HepG2 (cell line): ENCODE data around the gene TMEM132E. TPM values are rescaled to one million over a fixed set of nuclear protein-coding genes. Genes with fewer than 3 reads are reported as not detected.

Experiments used
- ATAC-seq: fragments of 200-7000 bp; cut with Tn5 transposase; 3 replicates; pipeline ENCODE4 v1.9.1; 2020; ENCODE audit warnings: mild to moderate bottlenecking, moderate library complexity
- BruUV-seq: library from RNA; stranded (reverse); fragments of 400-500 nt; replicated peaks from 2 replicates; lab custom pipeline; 2021; lab: Mats Ljungman, UMichigan
- CTCF ChIA-PET: fragments of 300-600 bp; formaldehyde crosslinking; extraction: SDS; loops from one replicate; lab custom pipeline; 2021; ENCODE audit warnings: low total read pairs, inconsistent platforms, low intra/inter-chr PET ratio; lab: Yijun Ruan, JAX
- POLR2A ChIA-PET: fragments of 350-600 bp; sonication (Branson Sonifier 250); formaldehyde crosslinking; loops from one replicate; lab custom pipeline; 2020; ENCODE audit warnings: antibody characterized with exemption, inconsistent platforms; lab: Yijun Ruan, JAX
- DNase-seq: peaks from one replicate; pipeline ENCODE4 v3.0.0-alpha.2; 2015; ENCODE audit warnings: low spot score
- FAIRE-seq: peaks from 3 replicates; lab custom pipeline; 2011; peaks lifted over from hg19 to GRCh38; lab: Jason Lieb, UNC
- H2AFZ ChIP-seq: one replicate; pipeline ENCODE4 v1.6.1; 2011; ENCODE audit warnings: low read length, inconsistent platforms
- H3K27ac ChIP-seq: fragments of 300-600 bp; 3 replicates; pipeline ENCODE4 v1.8.0; 2011; ENCODE audit warnings: mixed run types, mild to moderate bottlenecking, mixed read lengths, low read length, inconsistent platforms; ENCODE audit not compliant: insufficient read depth; ENCODE audit errors: extremely low read length
- H3K27me3 ChIP-seq, 2 experiments: fragments of 200-600 bp in 1 of 2; 2 replicates in 1 of 2; 3 replicates in 1 of 2; pipeline versions ENCODE4 v1.6.0 to v1.8.0; 2011; ENCODE audit warnings: low read length in 2 of 2, mild to moderate bottlenecking in 2 of 2, moderate library complexity in 2 of 2, inconsistent platforms in 1 of 2; ENCODE audit not compliant: insufficient read depth in 2 of 2, control insufficient read depth in 1 of 2
- H3K36me3 ChIP-seq, 2 experiments: fragments of 200-600 bp in 1 of 2; replicated peaks in 1 of 2; 2 replicates in 1 of 2; 3 replicates in 1 of 2; pipeline versions ENCODE4 v1.5.1 to v1.8.0; 2011; ENCODE audit warnings: low read length in 2 of 2, inconsistent platforms in 1 of 2; ENCODE audit not compliant: insufficient read depth in 2 of 2, control insufficient read depth in 1 of 2
- H3K4me1 ChIP-seq: 2 replicates; pipeline ENCODE4 v1.5.1; 2012; ENCODE audit warnings: low read length, inconsistent platforms; ENCODE audit not compliant: insufficient read depth
- H3K4me2 ChIP-seq: 2 replicates; pipeline ENCODE4 v1.6.0; 2011; ENCODE audit warnings: low read depth, low read length, inconsistent platforms
- H3K4me3 ChIP-seq, 3 experiments: fragments of 200-600 bp in 1 of 3; sonication (generic), shearing (Covaris generic) in 1 of 3; replicated peaks in 1 of 3; 2 replicates each; pipeline ENCODE4 v1.5.1; 2011 to 2016; ENCODE audit warnings: low read length in 3 of 3, inconsistent platforms in 2 of 3, low read depth in 2 of 3, mild to moderate bottlenecking in 2 of 3, control low read depth in 1 of 3, mixed read lengths in 1 of 3; ENCODE audit not compliant: insufficient read depth in 1 of 3
- H3K79me2 ChIP-seq: one replicate; pipeline ENCODE4 v1.6.1; 2011; ENCODE audit warnings: low read length, inconsistent platforms; ENCODE audit not compliant: insufficient read depth
- H3K9ac ChIP-seq: 2 replicates; pipeline ENCODE4 v1.6.0; 2011; ENCODE audit warnings: mild to moderate bottlenecking, low read depth, low read length, inconsistent platforms; ENCODE audit not compliant: insufficient read depth
- H3K9me3 ChIP-seq: 2 replicates; pipeline ENCODE4 v1.5.1; 2012; ENCODE audit warnings: mild to moderate bottlenecking, low read length
- H4K20me1 ChIP-seq: 2 replicates; pipeline ENCODE4 v1.6.0; 2011; ENCODE audit warnings: inconsistent platforms, mild to moderate bottlenecking, low read length, moderate library complexity; ENCODE audit not compliant: insufficient read depth
- FOSL1 ChIP-seq: sonication (generic); formaldehyde crosslinking; IDR thresholded peaks from 2 replicates; pipeline ENCODE4 v1.9.0; 2021; ENCODE audit warnings: missing genetic modification reagents, borderline replicate concordance
- HNRNPLL ChIP-seq: fragments of 200-400 bp; formaldehyde crosslinking; IDR thresholded peaks from 2 replicates; pipeline ENCODE4 v1.6.1; 2017; ENCODE audit warnings: mild to moderate bottlenecking, low read depth, low read length; ENCODE audit not compliant: poor library complexity, severe bottlenecking
- KLF9 ChIP-seq: IDR thresholded peaks from 2 replicates; pipeline ENCODE4 v1.6.1; 2016; ENCODE audit warnings: low read depth
- MBNL3 ChIP-seq: fragments of 250-450 bp; sonication (Bioruptor Pico); conservative IDR thresholded peaks from 2 replicates; pipeline ENCODE4 v1.8.0; 2022; ENCODE audit warnings: mild to moderate bottlenecking, inconsistent platforms
- NFYB ChIP-seq: sonication (generic); formaldehyde crosslinking; IDR thresholded peaks from 2 replicates; pipeline ENCODE4 v1.4.0; 2020; ENCODE audit warnings: missing genetic modification reagents
- NR1H2 ChIP-seq: sonication (generic); formaldehyde crosslinking; IDR thresholded peaks from 2 replicates; pipeline ENCODE4 v1.8.1; 2022; ENCODE audit warnings: low read depth, missing genetic modification reagents, borderline replicate concordance
- NRL ChIP-seq: sonication (generic); formaldehyde crosslinking; IDR thresholded peaks from 2 replicates; pipeline ENCODE4 v1.5.0; 2020; ENCODE audit warnings: missing genetic modification reagents, mild to moderate bottlenecking, moderate library complexity, borderline replicate concordance
- PAF1 ChIP-seq: IDR thresholded peaks from 2 replicates; pipeline ENCODE4 v1.6.1; 2016; ENCODE audit warnings: missing genetic modification reagents, missing compliant biosample characterization
- SMAD1 ChIP-seq: sonication (generic); formaldehyde crosslinking; IDR thresholded peaks from 2 replicates; pipeline ENCODE4 v1.4.0; 2020; ENCODE audit warnings: missing genetic modification reagents, low read depth, mild to moderate bottlenecking, borderline replicate concordance
- ZBTB7B ChIP-seq: sonication (generic); formaldehyde crosslinking; IDR thresholded peaks from 2 replicates; pipeline ENCODE4 v1.4.0; 2020; ENCODE audit warnings: missing genetic modification reagents
- ZC3H13 ChIP-seq: sonication (generic); formaldehyde crosslinking; IDR thresholded peaks from 2 replicates; pipeline ENCODE4 v1.8.1; 2023; ENCODE audit warnings: mild to moderate bottlenecking, missing genetic modification reagents, moderate library complexity
- ZNF224 ChIP-seq: sonication (generic); formaldehyde crosslinking; IDR thresholded peaks from 2 replicates; pipeline ENCODE4 v1.5.0; 2020; ENCODE audit warnings: mild to moderate bottlenecking, missing genetic modification reagents
- ZNF496 ChIP-seq: sonication (generic); formaldehyde crosslinking; IDR thresholded peaks from 2 replicates; pipeline ENCODE4 v1.8.1; 2023; ENCODE audit warnings: mild to moderate bottlenecking, moderate library complexity, missing genetic modification reagents; ENCODE audit not compliant: insufficient replicate concordance
- WGBS: methylation state at CpG from one replicate; pipeline ENCODE4 v1.1.6; 2017; ENCODE audit warnings: low lambda C conversion rate; 5-methylcytosine and 5-hydroxymethylcytosine counted together
- in situ Hi-C: cut with HindIII; loops from 2 replicates; pipeline ENCODE4 v1.10.0; 2017; ENCODE audit warnings: low pct_unique_long_range_greater_than_20kb; ENCODE audit not compliant: extremely low pct_ligation_motif_present
- intact Hi-C: fragments of 100-400 bp; cut with micrococcal nuclease; formaldehyde crosslinking; loops from one replicate; pipeline ENCODE4 v1.10.0; 2022; ENCODE audit not compliant: unreplicated experiment
- polyA plus RNA-seq, 8 experiments: library from polyadenylated mRNA; depleted of rRNA in 3 of 8; stranded (reverse) in 7 of 8; unstranded in 1 of 8; fragments of >200 nt; fragmentation: Illumina TruSeq in 4 of 8; extraction: Trizol in 4 of 8; gene quantifications; 2 replicates each; pipeline versions ENCODE4 v1.2.1 to v1.2.3, GENCODE V29; 2011 to 2016; ENCODE audit warnings: low read depth in 4 of 8, missing spikeins in 1 of 8, mixed read lengths in 1 of 8; ENCODE audit not compliant: insufficient read depth in 1 of 8
- total RNA-seq, 5 experiments: library from RNA; depleted of rRNA; stranded (reverse); fragments of >200 nt; fragmentation: Illumina TruSeq; extraction: Trizol; gene quantifications; 2 replicates each; pipeline ENCODE4 v1.2.3, GENCODE V29; 2016; ENCODE audit warnings: low read depth in 1 of 5
- TF ChIP-seq, protein P1 (sequence below): sonication (generic); formaldehyde crosslinking; IDR thresholded peaks from 2 replicates; pipeline ENCODE4 v1.4.0; 2020; ENCODE audit warnings: missing genetic modification reagents, borderline replicate concordance

The TMEM132E gene
- total and polyA plus RNA-seq, 2 of the 13 experiments (the other 11 are each of a cell fraction or from before 2014, with no cell fraction given): not detected

DNA sequence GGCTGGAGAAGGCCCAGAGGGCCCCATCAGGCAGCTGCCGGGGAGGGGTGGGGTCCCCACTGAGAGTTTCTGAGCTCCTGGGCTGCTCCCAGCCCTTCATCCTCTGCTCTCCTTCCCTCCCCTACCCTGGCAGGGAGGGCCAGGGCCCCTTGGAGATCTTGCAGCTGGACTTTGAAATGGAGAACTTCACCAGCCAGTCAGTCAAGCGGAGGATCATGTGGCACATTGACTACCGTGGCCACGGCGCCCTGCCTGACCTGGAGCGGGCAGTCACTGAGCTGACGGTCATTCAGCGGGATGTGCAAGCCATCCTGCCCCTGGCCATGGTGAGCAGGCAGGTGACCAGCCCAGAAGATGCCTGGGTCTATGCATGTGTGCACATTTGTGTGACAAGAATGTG lies 49.5 kb downstream of the TMEM132E start:
- no peak overlapping the region for H3K9ac ChIP-seq
- FAIRE-seq (no peak), DNase-seq (no peak), ATAC-seq (no peak)
- no TSS peak for BruUV-seq
- peaks cover 2 to 35% of the 10 kb centered on the region in 2 experiments; a peak in 3 of 5 replicates for H3K27me3 ChIP-seq
- no peaks in the 10 kb centered on the region for H3K79me2 ChIP-seq
- H3K4me2 ChIP-seq: no peak overlapping the region
- no peaks in the 10 kb centered on the region for H3K4me1 ChIP-seq
- intact Hi-C loops: no loop called here
- TF ChIP-seq KLF9 (CRISPR knock-in tag) (no peak), NFYB (CRISPR knock-in tag) (no peak), PAF1 (CRISPR knock-in tag) (no peak), ZNF496 (no peak), HNRNPLL (no peak), NR1H2 (CRISPR knock-in tag) (no peak), MBNL3 (CRISPR knock-in tag) (no peak), SMAD1 (no peak), ZBTB7B (CRISPR knock-in tag) (no peak), ZC3H13 (no peak), FOSL1 (no peak), NRL (no peak), ZNF224 (CRISPR knock-in tag) (no peak)
- TF ChIP-seq, protein P1, sequence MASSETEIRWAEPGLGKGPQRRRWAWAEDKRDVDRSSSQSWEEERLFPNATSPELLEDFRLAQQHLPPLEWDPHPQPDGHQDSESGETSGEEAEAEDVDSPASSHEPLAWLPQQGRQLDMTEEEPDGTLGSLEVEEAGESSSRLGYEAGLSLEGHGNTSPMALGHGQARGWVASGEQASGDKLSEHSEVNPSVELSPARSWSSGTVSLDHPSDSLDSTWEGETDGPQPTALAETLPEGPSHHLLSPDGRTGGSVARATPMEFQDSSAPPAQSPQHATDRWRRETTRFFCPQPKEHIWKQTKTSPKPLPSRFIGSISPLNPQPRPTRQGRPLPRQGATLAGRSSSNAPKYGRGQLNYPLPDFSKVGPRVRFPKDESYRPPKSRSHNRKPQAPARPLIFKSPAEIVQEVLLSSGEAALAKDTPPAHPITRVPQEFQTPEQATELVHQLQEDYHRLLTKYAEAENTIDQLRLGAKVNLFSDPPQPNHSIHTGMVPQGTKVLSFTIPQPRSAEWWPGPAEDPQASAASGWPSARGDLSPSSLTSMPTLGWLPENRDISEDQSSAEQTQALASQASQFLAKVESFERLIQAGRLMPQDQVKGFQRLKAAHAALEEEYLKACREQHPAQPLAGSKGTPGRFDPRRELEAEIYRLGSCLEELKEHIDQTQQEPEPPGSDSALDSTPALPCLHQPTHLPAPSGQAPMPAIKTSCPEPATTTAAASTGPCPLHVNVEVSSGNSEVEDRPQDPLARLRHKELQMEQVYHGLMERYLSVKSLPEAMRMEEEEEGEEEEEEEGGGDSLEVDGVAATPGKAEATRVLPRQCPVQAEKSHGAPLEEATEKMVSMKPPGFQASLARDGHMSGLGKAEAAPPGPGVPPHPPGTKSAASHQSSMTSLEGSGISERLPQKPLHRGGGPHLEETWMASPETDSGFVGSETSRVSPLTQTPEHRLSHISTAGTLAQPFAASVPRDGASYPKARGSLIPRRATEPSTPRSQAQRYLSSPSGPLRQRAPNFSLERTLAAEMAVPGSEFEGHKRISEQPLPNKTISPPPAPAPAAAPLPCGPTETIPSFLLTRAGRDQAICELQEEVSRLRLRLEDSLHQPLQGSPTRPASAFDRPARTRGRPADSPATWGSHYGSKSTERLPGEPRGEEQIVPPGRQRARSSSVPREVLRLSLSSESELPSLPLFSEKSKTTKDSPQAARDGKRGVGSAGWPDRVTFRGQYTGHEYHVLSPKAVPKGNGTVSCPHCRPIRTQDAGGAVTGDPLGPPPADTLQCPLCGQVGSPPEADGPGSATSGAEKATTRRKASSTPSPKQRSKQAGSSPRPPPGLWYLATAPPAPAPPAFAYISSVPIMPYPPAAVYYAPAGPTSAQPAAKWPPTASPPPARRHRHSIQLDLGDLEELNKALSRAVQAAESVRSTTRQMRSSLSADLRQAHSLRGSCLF (CRISPR knock-in tag): no peak
- no peaks in the 10 kb centered on the region for H3K9me3 ChIP-seq
- no peak overlapping the region for H2AFZ ChIP-seq
- 0% methylated on average over 6 of the region's 8 CpGs for WGBS
- no peaks in the 10 kb centered on the region for H4K20me1 ChIP-seq
- no peak overlapping the region for H3K4me3 ChIP-seq
- in situ Hi-C loops: loop anchor here (5.0 kb wide), 1 partner anchor 52 kb away; the partner anchor contains the start of gene TMEM132E
- POLR2A ChIA-PET: no interaction called here
- no peak overlapping the region for H3K27ac ChIP-seq
- H3K36me3 ChIP-seq: no peaks in the 10 kb centered on the region
- CTCF ChIA-PET: no interaction called here
